ENCODE data around the gene SWT1. TPM values are rescaled to one million over a fixed set of nuclear protein-coding genes. Genes with fewer than 3 reads are reported as not detected.

Gene SWT1
- total RNA-seq, 1 donor from 2014 or later = 5.5 TPM

GRCh38 chr1:185308126-185308525, 151.2 kb downstream of the SWT1 start:
- ChIA-PET CTCF (no interaction called here), POLR2A (no interaction called here)
- ATAC-seq (ENCODE audit: low read depth) = no peak
- H3K9me3 Mint-ChIP-seq = no peaks in the 10 kb centered on the region
- no peak overlapping the region for H3K4me3 Mint-ChIP-seq
- intact Hi-C loops (cut with micrococcal nuclease) = loop anchor here (10.0 kb wide), 1 partner anchor 1027 kb away; no protein-coding TSS in a partner anchor
- peaks cover 21% of the 10 kb centered on the region for H3K4me1 Mint-ChIP-seq
- no peak for DNase-seq
- no peak overlapping the region for H3K27ac Mint-ChIP-seq
- TF ChIP-seq CTCF (IDR thresholded peaks at IDR 0.05) = no peak
- peaks cover 78% of the 10 kb centered on the region for H3K36me3 Mint-ChIP-seq (ENCODE audit: low read depth)
- no peaks in the 10 kb centered on the region for H3K27me3 Mint-ChIP-seq

- intact Hi-C loops (cut with micrococcal nuclease) = loop anchor here (10.0 kb wide), 1 partner anchor 1025 kb away; no protein-coding TSS in a partner anchor
- peaks cover 65% of the 10 kb centered on the region for H3K36me3 Mint-ChIP-seq (ENCODE audit: low read depth)
- ATAC-seq (ENCODE audit: low read depth) = no peak
These were observed 152.6 kb downstream of the SWT1 start for GRCh38 chr1:185309566-185309965.

GRCh38 chr1:185311589-185312225, 154.7 kb downstream of the SWT1 start:
- ATAC-seq (ENCODE audit: low read depth) (no peak), DNase-seq (no peak)
- intact Hi-C loops (cut with micrococcal nuclease) = loop anchor here (10.0 kb wide), 1 partner anchor 213 kb away; no protein-coding TSS in a partner anchor
- H3K36me3 Mint-ChIP-seq (ENCODE audit: low read depth) = peaks cover 50% of the 10 kb centered on the region
- TF ChIP-seq CTCF (IDR thresholded peaks at IDR 0.05) = no peak
- CTCF ChIA-PET = interaction anchor here (1.7 kb wide), 1 partner anchor 359 kb away, joined by 7 read pairs; no protein-coding TSS in a partner anchor
- no peaks in the 10 kb centered on the region for H3K9me3 Mint-ChIP-seq
- H3K4me3 Mint-ChIP-seq = no peak overlapping the region
- no peak overlapping the region for H3K27ac Mint-ChIP-seq
- POLR2A ChIA-PET = no interaction called here
- H3K27me3 Mint-ChIP-seq = no peaks in the 10 kb centered on the region
- peaks cover 50% of the 10 kb centered on the region for H3K4me1 Mint-ChIP-seq

More at GRCh38 chr1:185309566-185309965, 152.6 kb downstream of the SWT1 start:
- H3K27me3 Mint-ChIP-seq = no peaks in the 10 kb centered on the region
- ChIA-PET CTCF (interaction anchor here (1.4 kb wide), 1 partner anchor 371 kb away, joined by 4 read pairs; no protein-coding TSS in a partner anchor), POLR2A (no interaction called here)
- no peak overlapping the region for H3K27ac Mint-ChIP-seq
- no peak for TF ChIP-seq CTCF (IDR thresholded peaks at IDR 0.05)
- H3K9me3 Mint-ChIP-seq = no peaks in the 10 kb centered on the region
- no peak for DNase-seq
- H3K4me3 Mint-ChIP-seq = no peak overlapping the region
- H3K4me1 Mint-ChIP-seq = peaks cover 36% of the 10 kb centered on the region

- H3K27ac Mint-ChIP-seq = no peak overlapping the region
- peak overlapping the region; percentile 97 for H3K4me3 Mint-ChIP-seq
These were observed 155.6 kb downstream of the SWT1 start for GRCh38 chr1:185312361-185313138.

More at GRCh38 chr1:185312361-185313138, 155.6 kb downstream of the SWT1 start:
- intact Hi-C loops (cut with micrococcal nuclease) = loop anchor here (10.0 kb wide), 1 partner anchor 212 kb away; no protein-coding TSS in a partner anchor
- ATAC-seq (ENCODE audit: low read depth) = no peak
- H3K27me3 Mint-ChIP-seq = no peaks in the 10 kb centered on the region
- peaks cover 52% of the 10 kb centered on the region for H3K4me1 Mint-ChIP-seq
- POLR2A ChIA-PET = interaction anchor here (0.8 to 2.1 kb wide), 4 partner anchors 27 to 358 kb away, joined by 3 to 10 read pairs (median 3); no protein-coding TSS in a partner anchor
- TF ChIP-seq CTCF (IDR thresholded peaks at IDR 0.05) = no peak
- no peak for DNase-seq
- H3K36me3 Mint-ChIP-seq (ENCODE audit: low read depth) = peaks cover 49% of the 10 kb centered on the region
- no peaks in the 10 kb centered on the region for H3K9me3 Mint-ChIP-seq
- CTCF ChIA-PET = interaction anchor here (1.7 to 2.1 kb wide), 3 partner anchors 358 to 368 kb away, joined by 7 to 11 read pairs (median 8); no protein-coding TSS in a partner anchor

Measured in activated B cell treated with CpG ODN at 0.5 μM for 24 hours (primary cell).